Ascending aorta (tissue), 2 donors: ENCODE measurements around the gene CCDC12. TPM values are rescaled to one million over a fixed set of nuclear protein-coding genes. Genes with fewer than 3 reads are reported as not detected.

Experiments
- DNase-seq, 2 donors: peaks; one replicate each; pipeline ENCODE4 v3.0.0-alpha.2; 2019; ENCODE audit warnings: low spot score in 2 of 2
- H3K27ac ChIP-seq, 2 donors: fragments of 200-600 bp; sonication (generic); one replicate each; pipeline ENCODE4 v1.5.1; 2016 to 2017; ENCODE audit warnings: mild to moderate bottlenecking in 1 of 2
- H3K27me3 ChIP-seq: fragments of 200-600 bp; sonication (generic); one replicate; pipeline ENCODE4 v1.5.1; 2017
- H3K36me3 ChIP-seq, 2 donors: fragments of 200-600 bp; sonication (generic); one replicate each; pipeline ENCODE4 v1.5.1; 2016
- H3K4me1 ChIP-seq, 2 donors: fragments of 200-600 bp; sonication (generic); one replicate each; pipeline ENCODE4 v1.5.1; 2016 to 2017; ENCODE audit warnings: mild to moderate bottlenecking in 1 of 2
- H3K4me3 ChIP-seq, 2 donors: fragments of 200-600 bp; sonication (generic); one replicate each; pipeline ENCODE4 v1.5.1; 2016 to 2017; ENCODE audit warnings: mild to moderate bottlenecking in 1 of 2
- H3K9me3 ChIP-seq, 2 donors: fragments of 200-600 bp; sonication (generic); one replicate each; pipeline ENCODE4 v1.5.1; 2016
- intact Hi-C: fragments of 100-400 bp; cut with DNase I; formaldehyde crosslinking; loops from one replicate; pipeline ENCODE4 v1.15.1; 2023
- total RNA-seq: library from RNA; depleted of rRNA; stranded (reverse); fragments of >200 nt; gene quantifications from one replicate; pipeline ENCODE4 v1.1.0, GENCODE V29; 2016
- TF ChIP-seq, protein P1 (sequence below), 3 experiments: fragments of 200-600 bp in 2 of 3; fragments of 450-650 bp in 1 of 3; sonication (generic) in 2 of 3; IDR thresholded peaks; one replicate each; pipeline ENCODE4 v1.5.1; 2016 to 2019; ENCODE audit warnings: antibody characterized with exemption in 3 of 3, mild to moderate bottlenecking in 1 of 3, moderate library complexity in 1 of 3

The CCDC12 gene
- total RNA-seq, 1 donor from 2014 or later: 34.3 TPM

- TF ChIP-seq, protein P1, sequence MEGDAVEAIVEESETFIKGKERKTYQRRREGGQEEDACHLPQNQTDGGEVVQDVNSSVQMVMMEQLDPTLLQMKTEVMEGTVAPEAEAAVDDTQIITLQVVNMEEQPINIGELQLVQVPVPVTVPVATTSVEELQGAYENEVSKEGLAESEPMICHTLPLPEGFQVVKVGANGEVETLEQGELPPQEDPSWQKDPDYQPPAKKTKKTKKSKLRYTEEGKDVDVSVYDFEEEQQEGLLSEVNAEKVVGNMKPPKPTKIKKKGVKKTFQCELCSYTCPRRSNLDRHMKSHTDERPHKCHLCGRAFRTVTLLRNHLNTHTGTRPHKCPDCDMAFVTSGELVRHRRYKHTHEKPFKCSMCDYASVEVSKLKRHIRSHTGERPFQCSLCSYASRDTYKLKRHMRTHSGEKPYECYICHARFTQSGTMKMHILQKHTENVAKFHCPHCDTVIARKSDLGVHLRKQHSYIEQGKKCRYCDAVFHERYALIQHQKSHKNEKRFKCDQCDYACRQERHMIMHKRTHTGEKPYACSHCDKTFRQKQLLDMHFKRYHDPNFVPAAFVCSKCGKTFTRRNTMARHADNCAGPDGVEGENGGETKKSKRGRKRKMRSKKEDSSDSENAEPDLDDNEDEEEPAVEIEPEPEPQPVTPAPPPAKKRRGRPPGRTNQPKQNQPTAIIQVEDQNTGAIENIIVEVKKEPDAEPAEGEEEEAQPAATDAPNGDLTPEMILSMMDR (IDR thresholded peaks at IDR 0.05): no peak
- Histone ChIP-seq H3K27me3 (no peaks in the 10 kb centered on the region), H3K36me3 (peaks cover 14 to 36% of the 10 kb centered on the region in 2 donors), H3K4me1 (no peaks in the 10 kb centered on the region), H3K4me3 (no peak overlapping the region), H3K9me3 (no peaks in the 10 kb centered on the region), H3K27ac (no peak overlapping the region)
- DNase-seq: peak in 1 of 2 donors; percentile 7
- intact Hi-C loops: loop anchor here (5.0 kb wide), 1 partner anchor 290 kb away; no protein-coding TSS in a partner anchor
These were observed 20.3 kb upstream of the CCDC12 start for GRCh38 chr3:46996689-46997452.

GRCh38 chr3:46995901-46996562 lies 19.5 kb upstream of the CCDC12 start:
- DNase-seq: peak in 1 of 2 donors; percentile 6
- intact Hi-C loops: loop anchor here (5.0 kb wide), 1 partner anchor 289 kb away; no protein-coding TSS in a partner anchor
- TF ChIP-seq, protein P1 (IDR thresholded peaks at IDR 0.05): no peak
- H3K4me1 ChIP-seq: no peaks in the 10 kb centered on the region
- H3K9me3 ChIP-seq: no peaks in the 10 kb centered on the region
- no peaks in the 10 kb centered on the region for H3K27me3 ChIP-seq
- no peak overlapping the region for H3K4me3 ChIP-seq
- H3K27ac ChIP-seq: no peak overlapping the region
- peaks cover 13 to 30% of the 10 kb centered on the region in 2 donors for H3K36me3 ChIP-seq

GRCh38 chr3:46994801-46995731 lies 18.5 kb upstream of the CCDC12 start:
- Histone ChIP-seq H3K36me3 (peaks cover 8 to 24% of the 10 kb centered on the region in 2 donors), H3K4me1 (no peaks in the 10 kb centered on the region), H3K9me3 (no peaks in the 10 kb centered on the region), H3K27me3 (no peaks in the 10 kb centered on the region), H3K27ac (no peak overlapping the region), H3K4me3 (no peak overlapping the region)
- intact Hi-C loops: loop anchor here (5.0 kb wide), 1 partner anchor 288 kb away; no protein-coding TSS in a partner anchor
- no peak for DNase-seq
- TF ChIP-seq, protein P1 (IDR thresholded peaks at IDR 0.05): no peak

DNA sequence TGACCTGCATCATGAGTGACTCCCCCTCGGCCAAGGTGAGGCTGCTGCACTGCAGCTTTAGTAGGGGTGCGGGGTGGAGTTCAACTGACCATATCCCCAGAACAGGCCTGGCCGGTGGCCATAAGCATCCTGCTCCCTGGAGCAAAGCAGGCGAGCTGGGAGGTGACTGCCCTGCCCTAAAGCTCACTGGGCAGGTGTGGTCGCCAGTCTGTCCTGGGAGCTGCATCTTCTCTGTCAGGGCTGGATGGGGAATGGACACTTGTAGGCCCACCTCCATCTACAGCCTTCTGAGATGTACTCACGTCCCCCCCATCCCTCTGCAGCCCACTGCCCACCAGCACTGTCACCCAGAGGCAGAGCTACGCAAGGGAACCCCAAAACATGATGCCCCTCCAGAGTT lies 17.4 kb upstream of the CCDC12 start:
- no peak for DNase-seq
- Histone ChIP-seq H3K27ac (no peak overlapping the region), H3K4me3 (no peak overlapping the region), H3K9me3 (no peaks in the 10 kb centered on the region), H3K27me3 (no peaks in the 10 kb centered on the region), H3K4me1 (no peaks in the 10 kb centered on the region), H3K36me3 (peaks cover 8 to 19% of the 10 kb centered on the region in 2 donors)
- TF ChIP-seq, protein P1 (IDR thresholded peaks at IDR 0.05): no peak
- intact Hi-C loops: no loop called here

DNA sequence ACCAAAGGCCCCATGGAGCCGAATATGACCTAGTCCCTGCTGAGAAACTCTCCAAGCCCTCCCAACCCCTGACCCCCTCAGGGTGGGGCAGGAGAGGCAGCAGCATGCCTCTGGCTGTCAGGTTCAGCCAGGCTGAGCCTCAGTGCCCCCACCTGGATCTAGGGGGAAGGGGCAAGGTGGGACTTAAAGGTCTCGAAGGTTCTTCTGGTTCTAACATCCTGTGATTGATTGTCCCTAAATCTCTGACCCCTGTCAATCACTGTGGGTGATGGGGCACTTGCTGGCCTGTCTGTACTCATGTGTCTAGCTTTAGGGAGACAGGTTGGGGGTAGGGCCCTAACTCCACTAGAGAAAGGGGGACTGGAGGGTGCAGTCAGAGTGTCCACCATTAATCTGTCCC lies 16.7 kb upstream of the CCDC12 start:
- intact Hi-C loops: no loop called here

More for the DNA sequence above, 16.7 kb upstream of the CCDC12 start:
- Histone ChIP-seq H3K27me3 (no peaks in the 10 kb centered on the region), H3K27ac (no peak overlapping the region), H3K9me3 (no peaks in the 10 kb centered on the region), H3K4me1 (no peaks in the 10 kb centered on the region), H3K36me3 (peaks cover 8 to 22% of the 10 kb centered on the region in 2 donors), H3K4me3 (no peak overlapping the region)
- TF ChIP-seq, protein P1 (IDR thresholded peaks at IDR 0.05): no peak
- DNase-seq: no peak
